NCI-H1694 treated with DMSO at 0.1 percent for 48 hours (cell line): ENCODE data around the gene NUDT14.
A peak's percentile ranks its signal among the peaks of the same experiment; 100 is the strongest.

ENCODE experiments used
- DNase-seq: peaks from one replicate; lab custom pipeline; 2025; lab: John Stamatoyannopoulos, UW

Gene NUDT14

GRCh38 chr14:105173901-105174894 lies 6.9 kb downstream of the NUDT14 start:
- DNase-seq: no peak

- DNase-seq: no peak
These were observed 8.0 kb downstream of the NUDT14 start for GRCh38 chr14:105173145-105173544.

GRCh38 chr14:105172476-105172875 lies 8.6 kb downstream of the NUDT14 start:
- no peak for DNase-seq

GRCh38 chr14:105171004-105171673 lies 10.0 kb downstream of the NUDT14 start:
- no peak for DNase-seq

GRCh38 chr14:105169776-105170655 lies 11.1 kb downstream of the NUDT14 start:
- peak; percentile 13 for DNase-seq

- DNase-seq: peak; percentile 70
These were observed 12.1 kb downstream of the NUDT14 start for GRCh38 chr14:105168979-105169507.

GRCh38 chr14:105168496-105168978 lies 12.6 kb downstream of the NUDT14 start, which contains the start of gene JAG2:
Gene JAG2, minus strand, starts transcription at chr14:105168776. Its CDS starts 356 bp downstream, at chr14:105168420.
- DNase-seq: peak; percentile 90

- no peak for DNase-seq
These were observed 13.1 kb downstream of the NUDT14 start for GRCh38 chr14:105168093-105168420.

- peak; percentile 78 for DNase-seq
These were observed 13.6 kb downstream of the NUDT14 start for GRCh38 chr14:105167303-105168092.

- peak; percentile 78 for DNase-seq
These were observed 14.4 kb downstream of the NUDT14 start for GRCh38 chr14:105166571-105167302.

- DNase-seq: peak; percentile 34
These were observed 15.2 kb downstream of the NUDT14 start for GRCh38 chr14:105165761-105166485.

- DNase-seq: peak; percentile 87
These were observed 15.9 kb downstream of the NUDT14 start for GRCh38 chr14:105165134-105165704.

- DNase-seq: no peak
These were observed 17.9 kb downstream of the NUDT14 start for GRCh38 chr14:105163040-105163742.

GRCh38 chr14:105162669-105162979 lies 18.5 kb downstream of the NUDT14 start:
- DNase-seq: no peak

- no peak for DNase-seq
These were observed 19.0 kb downstream of the NUDT14 start for GRCh38 chr14:105161964-105162668.

- no peak for DNase-seq
These were observed 19.8 kb downstream of the NUDT14 start for GRCh38 chr14:105161309-105161708.

- no peak for DNase-seq
These were observed 20.3 kb downstream of the NUDT14 start for GRCh38 chr14:105160776-105161175.

GRCh38 chr14:105159344-105159743 lies 21.8 kb downstream of the NUDT14 start:
- DNase-seq: no peak
